K562 (cell line): ENCODE measurements around the gene DCUN1D2. TPM values are rescaled to one million over a fixed set of nuclear protein-coding genes. Genes with fewer than 3 reads are reported as not detected.

ENCODE experiments used
- ELF1 ChIP-seq: fragments of 200-800 bp; sonication (Bioruptor generic); IDR thresholded peaks from 2 replicates; pipeline ENCODE4 v1.6.1; 2016; ENCODE audit warnings: missing genetic modification characterization, missing compliant biosample characterization
- NFE2L1 ChIP-seq: fragments of 450-650 bp; IDR thresholded peaks from 2 replicates; pipeline ENCODE4 v1.6.1; 2016; ENCODE audit warnings: missing genetic modification characterization, low read depth, mild to moderate bottlenecking, missing compliant biosample characterization, moderate library complexity, borderline replicate concordance
- STAT5B ChIP-seq: fragments of 250-450 bp; sonication (Bioruptor Pico); IDR thresholded peaks from 2 replicates; pipeline ENCODE4 v1.8.0; 2021; ENCODE audit warnings: mild to moderate bottlenecking, inconsistent platforms
- ZBTB2 ChIP-seq: fragments of 450-650 bp; IDR thresholded peaks from 2 replicates; pipeline ENCODE4 v1.6.1; 2016; ENCODE audit warnings: antibody characterized with exemption
- ZNF609 ChIP-seq: sonication (generic); formaldehyde crosslinking; IDR thresholded peaks from 2 replicates; pipeline ENCODE4 v1.8.1; 2023; ENCODE audit warnings: missing genetic modification reagents, mild to moderate bottlenecking, borderline replicate concordance
- ZNF764 ChIP-seq: fragments of 250-450 bp; sonication (Bioruptor Pico); IDR thresholded peaks from 2 replicates; pipeline ENCODE4 v1.4.0; 2020; ENCODE audit warnings: low read depth, mild to moderate bottlenecking, moderate library complexity
- polyA plus RNA-seq, 8 experiments: library from polyadenylated mRNA; depleted of rRNA in 4 of 8; stranded (reverse) in 5 of 8; unstranded in 3 of 8; fragments of >200 nt; fragmentation: Nextera tagmentation in 2 of 8; fragmentation: Illumina TruSeq in 1 of 8; extraction: Ambion mirVana in 2 of 8; extraction: Trizol in 1 of 8; gene quantifications; 2 replicates each; pipeline versions ENCODE4 v1.2.1 to v1.2.3, GENCODE V29; 2011 to 2014; ENCODE audit warnings: inconsistent platforms in 1 of 8, missing spikeins in 1 of 8
- total RNA-seq, 7 experiments: library from RNA; depleted of rRNA in 6 of 7; stranded (reverse); fragments of >200 nt in 6 of 7; fragmentation: Illumina TruSeq in 2 of 7; extraction: Trizol in 2 of 7; gene quantifications; 2 replicates each; pipeline versions ENCODE4 v1.2.1 to v1.2.3, GENCODE V29; 2011 to 2021; ENCODE audit warnings: low replicate concordance in 1 of 7
- TF ChIP-seq, protein P1 (sequence below): IDR thresholded peaks from 2 replicates; pipeline ENCODE4 v1.6.1; 2012; ENCODE audit warnings: low read depth, low read length, improper control_type of control experiment, borderline replicate concordance
- TF ChIP-seq, protein P2 (sequence below): fragments of 450-650 bp; IDR thresholded peaks from 2 replicates; pipeline ENCODE4 v1.6.1; 2016; ENCODE audit warnings: mild to moderate bottlenecking, moderate library complexity

DCUN1D2 gene
- total and polyA plus RNA-seq, 9 of the 15 experiments (the other 6 are each of a cell fraction or from before 2014, with no cell fraction given) = 2.1 to 16.8 (median 11.1) TPM

GRCh38 chr13:113448545-113448884 lies 42.0 kb downstream of the DCUN1D2 start (continued):
- no peak for TF ChIP-seq ELF1
- TF ChIP-seq, protein P1, sequence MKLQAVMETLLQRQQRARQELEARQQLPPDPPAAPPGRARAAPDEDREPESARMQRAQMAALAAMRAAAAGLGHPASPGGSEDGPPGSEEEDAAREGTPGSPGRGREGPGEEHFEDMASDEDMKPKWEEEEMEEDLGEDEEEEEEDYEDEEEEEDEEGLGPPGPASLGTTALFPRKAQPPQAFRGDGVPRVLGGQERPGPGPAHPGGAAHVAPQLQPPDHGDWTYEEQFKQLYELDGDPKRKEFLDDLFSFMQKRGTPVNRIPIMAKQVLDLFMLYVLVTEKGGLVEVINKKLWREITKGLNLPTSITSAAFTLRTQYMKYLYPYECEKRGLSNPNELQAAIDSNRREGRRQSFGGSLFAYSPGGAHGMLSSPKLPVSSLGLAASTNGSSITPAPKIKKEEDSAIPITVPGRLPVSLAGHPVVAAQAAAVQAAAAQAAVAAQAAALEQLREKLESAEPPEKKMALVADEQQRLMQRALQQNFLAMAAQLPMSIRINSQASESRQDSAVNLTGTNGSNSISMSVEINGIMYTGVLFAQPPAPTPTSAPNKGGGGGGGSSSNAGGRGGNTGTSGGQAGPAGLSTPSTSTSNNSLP = no peak
- no peak for TF ChIP-seq ZBTB2
- no peak for TF ChIP-seq STAT5B
- no peak for TF ChIP-seq ZNF609 (CRISPR knock-in tag)
- no peak for TF ChIP-seq NFE2L1 (tag)
- TF ChIP-seq ZNF764 (CRISPR knock-in tag) = no peak
- TF ChIP-seq, protein P2, sequence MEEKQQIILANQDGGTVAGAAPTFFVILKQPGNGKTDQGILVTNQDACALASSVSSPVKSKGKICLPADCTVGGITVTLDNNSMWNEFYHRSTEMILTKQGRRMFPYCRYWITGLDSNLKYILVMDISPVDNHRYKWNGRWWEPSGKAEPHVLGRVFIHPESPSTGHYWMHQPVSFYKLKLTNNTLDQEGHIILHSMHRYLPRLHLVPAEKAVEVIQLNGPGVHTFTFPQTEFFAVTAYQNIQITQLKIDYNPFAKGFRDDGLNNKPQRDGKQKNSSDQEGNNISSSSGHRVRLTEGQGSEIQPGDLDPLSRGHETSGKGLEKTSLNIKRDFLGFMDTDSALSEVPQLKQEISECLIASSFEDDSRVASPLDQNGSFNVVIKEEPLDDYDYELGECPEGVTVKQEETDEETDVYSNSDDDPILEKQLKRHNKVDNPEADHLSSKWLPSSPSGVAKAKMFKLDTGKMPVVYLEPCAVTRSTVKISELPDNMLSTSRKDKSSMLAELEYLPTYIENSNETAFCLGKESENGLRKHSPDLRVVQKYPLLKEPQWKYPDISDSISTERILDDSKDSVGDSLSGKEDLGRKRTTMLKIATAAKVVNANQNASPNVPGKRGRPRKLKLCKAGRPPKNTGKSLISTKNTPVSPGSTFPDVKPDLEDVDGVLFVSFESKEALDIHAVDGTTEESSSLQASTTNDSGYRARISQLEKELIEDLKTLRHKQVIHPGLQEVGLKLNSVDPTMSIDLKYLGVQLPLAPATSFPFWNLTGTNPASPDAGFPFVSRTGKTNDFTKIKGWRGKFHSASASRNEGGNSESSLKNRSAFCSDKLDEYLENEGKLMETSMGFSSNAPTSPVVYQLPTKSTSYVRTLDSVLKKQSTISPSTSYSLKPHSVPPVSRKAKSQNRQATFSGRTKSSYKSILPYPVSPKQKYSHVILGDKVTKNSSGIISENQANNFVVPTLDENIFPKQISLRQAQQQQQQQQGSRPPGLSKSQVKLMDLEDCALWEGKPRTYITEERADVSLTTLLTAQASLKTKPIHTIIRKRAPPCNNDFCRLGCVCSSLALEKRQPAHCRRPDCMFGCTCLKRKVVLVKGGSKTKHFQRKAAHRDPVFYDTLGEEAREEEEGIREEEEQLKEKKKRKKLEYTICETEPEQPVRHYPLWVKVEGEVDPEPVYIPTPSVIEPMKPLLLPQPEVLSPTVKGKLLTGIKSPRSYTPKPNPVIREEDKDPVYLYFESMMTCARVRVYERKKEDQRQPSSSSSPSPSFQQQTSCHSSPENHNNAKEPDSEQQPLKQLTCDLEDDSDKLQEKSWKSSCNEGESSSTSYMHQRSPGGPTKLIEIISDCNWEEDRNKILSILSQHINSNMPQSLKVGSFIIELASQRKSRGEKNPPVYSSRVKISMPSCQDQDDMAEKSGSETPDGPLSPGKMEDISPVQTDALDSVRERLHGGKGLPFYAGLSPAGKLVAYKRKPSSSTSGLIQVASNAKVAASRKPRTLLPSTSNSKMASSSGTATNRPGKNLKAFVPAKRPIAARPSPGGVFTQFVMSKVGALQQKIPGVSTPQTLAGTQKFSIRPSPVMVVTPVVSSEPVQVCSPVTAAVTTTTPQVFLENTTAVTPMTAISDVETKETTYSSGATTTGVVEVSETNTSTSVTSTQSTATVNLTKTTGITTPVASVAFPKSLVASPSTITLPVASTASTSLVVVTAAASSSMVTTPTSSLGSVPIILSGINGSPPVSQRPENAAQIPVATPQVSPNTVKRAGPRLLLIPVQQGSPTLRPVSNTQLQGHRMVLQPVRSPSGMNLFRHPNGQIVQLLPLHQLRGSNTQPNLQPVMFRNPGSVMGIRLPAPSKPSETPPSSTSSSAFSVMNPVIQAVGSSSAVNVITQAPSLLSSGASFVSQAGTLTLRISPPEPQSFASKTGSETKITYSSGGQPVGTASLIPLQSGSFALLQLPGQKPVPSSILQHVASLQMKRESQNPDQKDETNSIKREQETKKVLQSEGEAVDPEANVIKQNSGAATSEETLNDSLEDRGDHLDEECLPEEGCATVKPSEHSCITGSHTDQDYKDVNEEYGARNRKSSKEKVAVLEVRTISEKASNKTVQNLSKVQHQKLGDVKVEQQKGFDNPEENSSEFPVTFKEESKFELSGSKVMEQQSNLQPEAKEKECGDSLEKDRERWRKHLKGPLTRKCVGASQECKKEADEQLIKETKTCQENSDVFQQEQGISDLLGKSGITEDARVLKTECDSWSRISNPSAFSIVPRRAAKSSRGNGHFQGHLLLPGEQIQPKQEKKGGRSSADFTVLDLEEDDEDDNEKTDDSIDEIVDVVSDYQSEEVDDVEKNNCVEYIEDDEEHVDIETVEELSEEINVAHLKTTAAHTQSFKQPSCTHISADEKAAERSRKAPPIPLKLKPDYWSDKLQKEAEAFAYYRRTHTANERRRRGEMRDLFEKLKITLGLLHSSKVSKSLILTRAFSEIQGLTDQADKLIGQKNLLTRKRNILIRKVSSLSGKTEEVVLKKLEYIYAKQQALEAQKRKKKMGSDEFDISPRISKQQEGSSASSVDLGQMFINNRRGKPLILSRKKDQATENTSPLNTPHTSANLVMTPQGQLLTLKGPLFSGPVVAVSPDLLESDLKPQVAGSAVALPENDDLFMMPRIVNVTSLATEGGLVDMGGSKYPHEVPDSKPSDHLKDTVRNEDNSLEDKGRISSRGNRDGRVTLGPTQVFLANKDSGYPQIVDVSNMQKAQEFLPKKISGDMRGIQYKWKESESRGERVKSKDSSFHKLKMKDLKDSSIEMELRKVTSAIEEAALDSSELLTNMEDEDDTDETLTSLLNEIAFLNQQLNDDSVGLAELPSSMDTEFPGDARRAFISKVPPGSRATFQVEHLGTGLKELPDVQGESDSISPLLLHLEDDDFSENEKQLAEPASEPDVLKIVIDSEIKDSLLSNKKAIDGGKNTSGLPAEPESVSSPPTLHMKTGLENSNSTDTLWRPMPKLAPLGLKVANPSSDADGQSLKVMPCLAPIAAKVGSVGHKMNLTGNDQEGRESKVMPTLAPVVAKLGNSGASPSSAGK = 0 out of 2 replicates have a peak, but pooled peaks have one; percentile 15
